Myocyte (in vitro differentiated cells): ENCODE measurements around the gene OMA1. TPM values are rescaled to one million over a fixed set of nuclear protein-coding genes. Genes with fewer than 3 reads are reported as not detected.
"Not testable (repeated sequence)": the region's sequence is repeated elsewhere in the genome, so short reads cannot be mapped to it uniquely, and the experiment has no call there.

Source experiments
- DNase-seq: peaks from one replicate; pipeline ENCODE4 v3.0.0-alpha.2; 2012; ENCODE audit warnings: low read depth
- total RNA-seq: library from RNA; depleted of rRNA; stranded (reverse); fragments of >200 nt; gene quantifications from 2 replicates; pipeline ENCODE4 v1.2.3, GENCODE V29; 2014

OMA1 gene
- total RNA-seq, 1 donor from 2014 or later, result 40.2 TPM

- peak; percentile 53 for DNase-seq
These were observed 18.0 kb downstream of the OMA1 start for GRCh38 chr1:58528518-58528917.

DNA sequence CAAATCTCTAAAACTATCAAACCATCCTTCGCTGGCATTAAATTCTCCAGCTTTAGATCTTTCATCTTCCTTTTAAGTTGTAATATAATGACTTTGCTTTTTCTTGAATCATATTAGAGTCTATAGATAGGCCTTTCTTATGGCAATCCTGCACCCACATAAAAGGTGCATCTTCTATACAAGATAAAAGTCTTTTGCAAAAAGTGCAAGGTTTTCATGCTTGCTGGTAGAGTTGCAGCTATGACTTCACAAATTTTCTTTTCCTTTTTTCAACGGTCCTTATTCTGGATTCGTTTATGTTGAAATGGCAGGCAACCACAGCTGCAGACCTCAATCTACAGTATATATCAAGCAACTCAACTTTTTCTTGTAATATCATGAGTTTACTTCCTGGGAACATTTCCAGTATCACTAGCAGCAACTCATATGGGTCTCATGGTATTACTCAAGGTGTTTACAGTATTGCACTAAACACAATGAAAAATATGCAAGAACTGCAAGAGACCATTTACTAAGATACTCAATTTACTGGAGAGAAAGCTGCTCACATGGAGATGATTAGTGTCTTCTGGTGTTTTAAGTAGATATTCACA, 22.1 kb downstream of the OMA1 start:
- DNase-seq, result no peak

GRCh38 chr1:58515794-58516401, 30.6 kb downstream of the OMA1 start:
- peak; percentile 77 for DNase-seq

DNA sequence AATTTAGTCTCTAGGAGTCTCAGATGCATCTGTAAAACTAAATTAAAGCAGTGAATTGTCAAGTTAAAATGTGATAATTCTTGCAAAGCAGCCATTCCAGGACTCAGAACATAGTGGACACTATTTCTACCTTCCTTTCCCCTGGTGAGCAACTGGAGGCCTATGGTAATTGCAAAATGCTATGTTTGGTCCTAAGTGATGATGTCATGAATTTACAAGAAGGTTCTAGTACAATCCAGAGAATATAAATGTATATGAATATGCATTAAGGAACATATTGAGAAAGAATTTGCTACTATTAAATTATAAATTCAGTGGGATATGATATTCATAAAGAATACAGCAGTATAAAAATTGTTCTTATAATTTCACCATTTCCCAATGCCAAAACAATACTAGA, 32.6 kb downstream of the OMA1 start:
- no peak for DNase-seq

DNA sequence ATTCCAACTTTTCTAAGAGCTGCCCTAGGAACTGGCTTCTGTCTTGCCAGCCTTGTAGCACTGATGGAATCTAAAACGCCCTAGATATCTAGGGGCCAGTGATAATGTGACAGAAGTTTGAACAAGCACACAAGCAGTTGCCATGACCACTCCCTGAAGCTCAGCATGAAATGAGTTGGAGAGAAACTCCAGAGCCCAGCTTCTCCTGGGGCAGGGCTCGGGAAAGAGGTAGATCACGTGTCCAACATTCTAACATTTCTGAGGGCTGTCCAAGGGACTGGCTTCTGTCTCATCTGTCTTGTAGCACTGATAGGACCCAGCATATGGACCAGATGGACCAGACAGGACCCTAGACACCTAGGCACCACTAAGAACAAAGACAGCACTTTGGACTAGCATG, 37.9 kb downstream of the OMA1 start:
- no peak for DNase-seq

DNA sequence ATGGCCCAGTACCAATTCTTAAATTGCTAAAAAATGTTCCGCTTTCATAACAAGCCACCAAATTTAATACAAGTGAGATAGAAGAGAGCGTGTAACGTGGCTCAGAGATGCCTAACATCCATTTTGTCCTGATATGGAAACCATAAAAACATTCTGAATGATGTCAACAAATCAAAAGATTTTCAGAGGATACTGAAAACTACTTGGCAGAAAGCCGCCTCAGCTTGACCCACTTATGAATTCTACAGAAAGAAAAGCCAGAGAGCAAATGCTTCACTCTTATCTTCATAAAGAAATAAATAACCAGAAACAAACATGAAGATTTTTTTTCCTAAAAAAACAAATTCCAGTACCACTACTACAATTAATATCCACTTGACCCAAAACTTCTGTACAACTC, 41.2 kb downstream of the OMA1 start:
- DNase-seq, result no peak

GRCh38 chr1:58502519-58502918, 44.0 kb downstream of the OMA1 start:
- no peak for DNase-seq

DNA sequence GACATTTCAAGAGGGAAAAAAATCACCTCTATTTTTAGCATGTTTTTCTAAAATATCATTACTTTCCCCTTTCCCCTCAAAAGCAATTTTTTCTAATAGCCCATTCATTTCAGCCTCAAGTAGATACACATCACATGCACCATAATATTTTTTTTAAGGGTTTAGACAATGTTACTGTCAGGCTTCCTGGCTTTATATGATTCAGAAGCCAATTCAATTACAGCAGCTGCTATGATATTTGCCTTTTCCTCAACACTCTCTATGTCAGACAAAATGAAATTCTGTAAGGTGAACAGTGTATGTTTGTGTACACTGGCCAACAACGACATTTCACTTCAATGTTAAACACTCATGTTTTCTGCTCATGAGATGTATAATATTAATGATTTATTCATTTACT, 46.5 kb downstream of the OMA1 start:
- DNase-seq, result no peak

GRCh38 chr1:58497499-58497898, 49.0 kb downstream of the OMA1 start:
- no peak for DNase-seq

DNA sequence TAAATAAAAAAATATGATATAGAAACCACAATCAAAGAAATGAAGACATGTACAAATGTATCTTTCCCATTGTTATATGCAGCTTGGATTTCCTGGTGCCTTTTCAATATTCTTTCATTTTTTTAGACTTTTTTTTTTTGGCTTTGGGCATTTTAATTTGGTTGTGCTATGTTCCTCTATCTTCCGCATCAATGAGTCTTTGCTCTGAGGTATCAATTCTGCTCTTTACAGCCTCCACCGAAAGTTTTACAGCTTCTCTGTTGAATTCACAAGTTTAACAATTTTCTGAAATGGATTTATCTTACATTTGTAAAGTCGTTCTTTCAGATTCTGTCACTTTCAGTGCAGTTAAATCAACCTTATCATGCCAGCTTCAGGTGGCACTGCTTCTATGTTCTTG, 50.5 kb downstream of the OMA1 start:
- DNase-seq, result no peak

DNA sequence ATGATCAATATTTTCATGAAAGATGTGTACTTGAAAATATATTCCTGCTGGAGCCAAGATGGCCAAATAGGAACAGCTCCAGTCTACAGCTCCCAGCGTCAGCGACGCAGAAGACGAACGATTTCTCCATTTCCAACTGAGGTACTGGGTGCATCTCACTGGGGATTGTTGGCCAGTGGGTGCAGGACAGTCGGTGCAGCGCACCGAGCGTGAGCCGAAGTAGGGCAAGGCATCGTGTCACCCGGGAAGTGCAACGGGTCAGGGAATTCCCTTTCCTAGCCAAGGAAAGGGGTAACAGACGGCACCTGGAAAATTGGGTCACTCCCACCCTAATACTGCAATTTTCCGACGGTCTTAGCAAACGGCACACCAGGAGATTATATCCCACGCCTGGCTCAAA, 57.6 kb downstream of the OMA1 start:
- not testable (repeated sequence) for DNase-seq

- DNase-seq, result no peak
These were observed 59.5 kb downstream of the OMA1 start for GRCh38 chr1:58487002-58487401.

DNA sequence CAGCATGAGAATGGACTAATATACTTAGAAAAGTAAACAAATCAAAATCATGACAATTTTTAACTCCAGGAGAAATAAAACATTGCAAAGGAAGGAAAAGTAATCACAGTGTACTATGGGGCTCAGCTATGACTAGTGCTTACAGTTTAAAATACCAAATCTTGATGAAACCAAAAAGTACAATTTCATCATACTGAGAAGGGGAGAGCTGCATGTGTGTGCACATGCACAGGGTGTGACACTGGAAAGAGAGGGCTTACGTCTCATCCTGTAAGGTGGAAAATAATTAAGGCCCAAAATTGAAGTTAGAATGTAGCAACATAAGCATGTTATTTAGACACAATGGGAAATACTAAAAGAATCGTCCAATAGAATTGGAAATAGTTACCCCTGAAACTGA, 64.6 kb downstream of the OMA1 start:
- DNase-seq, result no peak

GRCh38 chr1:58480191-58480590, 66.3 kb downstream of the OMA1 start:
- no peak for DNase-seq

- DNase-seq, result peak; percentile 57
These were observed 69.1 kb downstream of the OMA1 start for GRCh38 chr1:58477390-58477789.

GRCh38 chr1:58476179-58476578, 70.3 kb downstream of the OMA1 start:
- DNase-seq, result no peak

GRCh38 chr1:58469476-58469875, 77.0 kb downstream of the OMA1 start:
- DNase-seq, result no peak

GRCh38 chr1:58469016-58469415, 77.5 kb downstream of the OMA1 start:
- DNase-seq, result peak; percentile 6

DNA sequence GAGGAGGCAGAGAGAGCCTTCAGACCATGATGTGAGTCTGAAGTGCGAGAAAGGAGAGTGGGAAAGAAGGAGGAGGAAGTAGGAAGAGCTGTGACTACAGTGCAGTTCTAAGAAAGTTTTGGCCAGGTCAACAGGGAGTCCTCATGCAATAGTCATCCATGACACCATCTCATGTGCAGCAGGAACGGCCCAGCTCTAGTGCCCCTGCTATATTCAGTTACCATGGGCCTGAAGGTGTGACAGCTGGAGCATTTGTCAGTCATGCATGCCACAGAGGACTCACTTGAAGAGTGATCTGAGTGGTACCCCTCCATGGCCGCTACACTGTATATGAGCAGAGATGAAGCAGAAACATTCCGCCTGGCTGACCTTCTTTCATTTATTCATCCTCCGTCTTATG, 77.9 kb downstream of the OMA1 start:
- no peak for DNase-seq

DNA sequence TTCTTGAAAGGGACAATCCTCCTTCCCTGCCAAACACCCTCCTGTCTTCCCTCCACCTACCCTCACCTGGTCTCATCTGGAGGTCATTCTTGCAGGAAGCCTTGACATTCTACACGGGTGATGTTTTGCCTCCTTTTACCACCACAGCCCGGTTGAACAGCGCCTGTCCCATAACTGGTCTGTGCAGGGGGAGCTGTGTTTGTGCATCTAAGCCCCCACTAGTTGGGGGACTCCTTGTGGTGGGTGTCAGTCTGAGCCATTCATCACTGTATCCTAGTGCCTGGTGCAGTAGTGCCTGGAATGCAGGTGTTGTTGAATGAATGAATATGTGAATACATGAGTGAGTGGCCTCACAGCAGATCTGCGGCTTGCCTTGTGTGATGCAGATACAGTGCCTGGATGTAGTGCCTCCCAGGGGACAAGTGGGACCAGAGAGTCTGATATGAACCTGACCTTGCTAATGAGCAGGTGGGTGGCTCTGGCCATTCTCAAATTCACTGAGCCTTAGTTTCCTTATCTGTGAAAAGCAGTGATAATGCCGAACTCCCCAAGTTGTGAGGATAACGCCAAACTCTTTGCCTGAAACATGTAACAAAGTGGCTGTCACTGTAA, 79.8 kb downstream of the OMA1 start:
- no peak for DNase-seq

DNA sequence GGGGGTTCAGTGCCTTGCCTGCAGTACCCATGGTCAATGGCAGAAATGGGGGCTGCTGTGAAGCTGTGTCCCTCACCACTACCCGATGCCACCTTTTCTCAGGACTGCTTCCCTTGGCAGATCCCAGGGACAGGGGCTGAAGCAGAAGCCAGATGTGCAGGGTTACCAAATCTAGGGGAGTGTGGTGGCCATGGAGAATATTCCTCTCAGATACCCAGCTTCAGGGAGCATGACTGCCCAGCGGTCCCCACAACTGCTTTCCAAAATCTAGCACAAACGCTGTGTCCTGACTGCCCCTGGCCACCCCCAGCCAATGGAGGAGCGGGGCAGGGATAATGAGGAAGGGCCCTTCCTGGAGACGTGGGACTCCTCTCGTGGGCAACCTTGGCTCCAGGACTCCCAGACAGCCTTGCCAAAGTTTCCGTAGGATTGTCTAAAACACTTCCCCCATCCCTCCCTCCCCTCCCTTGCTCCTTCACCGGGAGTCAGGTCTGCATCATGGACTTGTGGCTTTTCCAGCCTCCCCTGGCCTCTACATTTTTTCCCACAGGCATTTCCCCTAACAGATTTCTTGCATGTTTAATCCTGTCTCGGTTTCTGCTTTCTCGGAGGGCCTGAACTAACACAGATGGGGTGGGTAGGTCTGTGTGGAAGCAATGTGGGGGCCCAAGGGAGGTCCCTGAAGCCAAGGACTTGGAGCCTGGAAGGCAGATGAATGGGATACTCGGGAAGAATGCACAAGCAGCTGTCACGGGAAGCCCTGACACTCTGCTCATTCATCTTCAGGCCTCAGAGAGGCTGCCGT, 80.5 kb downstream of the OMA1 start:
- DNase-seq, result peak; percentile 18

DNA sequence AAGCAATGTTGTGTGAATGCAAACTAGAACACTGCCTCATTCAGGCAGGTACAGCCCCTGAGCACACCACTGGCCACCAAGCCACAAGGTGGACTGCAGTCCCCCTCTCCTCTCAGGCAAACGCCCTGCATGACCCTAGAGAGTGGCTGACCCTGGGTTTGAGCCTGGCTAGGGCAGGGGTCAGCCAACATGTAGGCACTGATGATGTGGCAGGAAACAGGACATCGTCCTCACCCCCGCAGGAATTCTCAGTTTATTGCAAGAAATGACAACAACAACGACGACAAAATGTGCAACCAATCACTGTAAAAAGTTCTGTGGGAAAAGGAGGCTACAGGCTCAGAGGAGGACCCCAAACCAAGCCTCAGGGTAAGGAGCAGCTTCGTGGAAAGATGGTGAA, 81.3 kb downstream of the OMA1 start:
- no peak for DNase-seq
